A549 (cell line): ENCODE results near the gene RNPS1. TPM values are rescaled to one million over a fixed set of nuclear protein-coding genes. Genes with fewer than 3 reads are reported as not detected.

ENCODE experiments used
- ATAC-seq, 2 experiments: fragments of 200-7000 bp in 1 of 2; fragments of >200 bp in 1 of 2; cut with Nextera tagmentation in 1 of 2; cut with Tn5 transposase in 1 of 2; 3 replicates each; pipeline versions ENCODE4 v1.8.0 to v1.9.1; 2018 to 2020; ENCODE audit warnings: mild to moderate bottlenecking in 1 of 2, moderate library complexity in 1 of 2
- CTCF ChIA-PET: fragments of 300-600 bp; sonication (Branson Sonifier 250); formaldehyde crosslinking; extraction: SDS; loops from one replicate; lab custom pipeline; 2021; ENCODE audit warnings: antibody characterized with exemption, inconsistent platforms; lab: Yijun Ruan, JAX
- POLR2A ChIA-PET: fragments of 350-600 bp; formaldehyde crosslinking; extraction: SDS; loops from one replicate; lab custom pipeline; 2021; ENCODE audit warnings: antibody characterized with exemption, inconsistent platforms; lab: Yijun Ruan, JAX
- DNase-seq, 2 experiments: peaks; one replicate each; pipeline versions ENCODE4 v3.0.0 to v3.0.0-alpha.2; 2011 to 2016; ENCODE audit warnings: low read depth in 1 of 2, low spot score in 1 of 2
- FAIRE-seq: peaks from 2 replicates; lab custom pipeline; 2011; peaks lifted over from hg19 to GRCh38; lab: Jason Lieb, UNC
- H3K27ac ChIP-seq, 2 experiments: fragments of >200 bp; sonication (Bioruptor Twin); formaldehyde crosslinking; 3 replicates each; pipeline ENCODE4 v1.5.1; 2016 to 2017
- H3K4me1 ChIP-seq: fragments of >200 bp; sonication (Bioruptor Twin); formaldehyde crosslinking; 3 replicates; pipeline ENCODE4 v1.6.1; 2016
- H3K4me2 ChIP-seq: fragments of >200 bp; sonication (Bioruptor Twin); formaldehyde crosslinking; 3 replicates; pipeline ENCODE4 v1.6.1; 2016
- H3K4me3 ChIP-seq: fragments of >200 bp; sonication (Bioruptor Twin); formaldehyde crosslinking; 3 replicates; pipeline ENCODE4 v1.5.1; 2016
- H3K9me3 ChIP-seq: fragments of >200 bp; sonication (Bioruptor Twin); formaldehyde crosslinking; 3 replicates; pipeline ENCODE4 v1.6.1; 2016
- BHLHE40 ChIP-seq: IDR thresholded peaks from 2 replicates; pipeline ENCODE4 v1.6.1; 2012; ENCODE audit warnings: low read depth, low read length, inconsistent platforms
- CBX2 ChIP-seq: fragments of 200-600 bp; sonication (generic); IDR thresholded peaks from 2 replicates; pipeline ENCODE4 v1.6.1; 2016; ENCODE audit warnings: low read depth, mild to moderate bottlenecking, borderline replicate concordance
- E2F6 ChIP-seq: IDR thresholded peaks from 2 replicates; pipeline ENCODE4 v1.6.1; 2012; ENCODE audit warnings: low read depth, borderline replicate concordance
- EHF ChIP-seq: fragments of 250-450 bp; sonication (Bioruptor Pico); IDR thresholded peaks from 2 replicates; pipeline ENCODE4 v1.5.0; 2020; ENCODE audit warnings: mild to moderate bottlenecking
- EP300 ChIP-seq, 2 experiments: fragments of >200 bp; sonication (Bioruptor Twin); formaldehyde crosslinking; IDR thresholded peaks; 2 replicates in 1 of 2; 3 replicates in 1 of 2; pipeline ENCODE4 v1.6.1; 2016 to 2017
- ESRRA ChIP-seq: fragments of 150-350 bp; IDR thresholded peaks from 2 replicates; pipeline ENCODE4 v1.6.1; 2014; ENCODE audit warnings: mild to moderate bottlenecking, low read length, borderline replicate concordance
- FOSB ChIP-seq: fragments of 250-450 bp; sonication (Bioruptor Pico); IDR thresholded peaks from 2 replicates; pipeline ENCODE4 v1.5.0; 2020; ENCODE audit warnings: mild to moderate bottlenecking, moderate library complexity
- HOXA7 ChIP-seq: fragments of 250-450 bp; sonication (Bioruptor Pico); IDR thresholded peaks from 2 replicates; pipeline ENCODE4 v1.5.0; 2020; ENCODE audit warnings: mild to moderate bottlenecking, moderate library complexity
- HOXB13 ChIP-seq: fragments of 250-450 bp; sonication (Bioruptor Pico); IDR thresholded peaks from 2 replicates; pipeline ENCODE4 v1.5.0; 2020; ENCODE audit warnings: low read depth, mild to moderate bottlenecking, moderate library complexity
- HOXB5 ChIP-seq: fragments of 250-450 bp; sonication (Bioruptor Pico); IDR thresholded peaks from 2 replicates; pipeline ENCODE4 v1.5.0; 2020; ENCODE audit warnings: mild to moderate bottlenecking, moderate library complexity
- JUN ChIP-seq, 2 experiments: fragments of >200 bp; sonication (Bioruptor Twin); formaldehyde crosslinking; IDR thresholded peaks; 2 replicates in 1 of 2; 3 replicates in 1 of 2; pipeline ENCODE4 v1.6.1; 2016 to 2017
- KDM1A ChIP-seq: fragments of 200-600 bp; sonication (generic); IDR thresholded peaks from 2 replicates; pipeline ENCODE4 v1.6.1; 2016; ENCODE audit warnings: low read depth, mild to moderate bottlenecking
- MAFK ChIP-seq: fragments of 450-650 bp; IDR thresholded peaks from 2 replicates; pipeline ENCODE4 v1.6.1; 2014; ENCODE audit not compliant: partially characterized antibody
- NFE2L2 ChIP-seq: fragments of 150-350 bp; conservative IDR thresholded peaks from 2 replicates; pipeline ENCODE4 v1.6.1; 2014; ENCODE audit warnings: low read length
- NR3C1 ChIP-seq: fragments of >200 bp; sonication (Bioruptor Twin); formaldehyde crosslinking; IDR thresholded peaks from 3 replicates; pipeline ENCODE4 v1.6.1; 2017
- PHF8 ChIP-seq: fragments of 200-600 bp; sonication (generic); IDR thresholded peaks from 2 replicates; pipeline ENCODE4 v1.6.1; 2016; ENCODE audit warnings: low read depth, mild to moderate bottlenecking, antibody characterized with exemption, moderate library complexity, borderline replicate concordance
- POLR2AphosphoS2 ChIP-seq: conservative IDR thresholded peaks from 2 replicates; pipeline ENCODE4 v1.6.1; 2012; ENCODE audit warnings: low read length, improper control_type of control experiment, inconsistent platforms
- RARB ChIP-seq: fragments of 250-450 bp; sonication (Bioruptor Pico); IDR thresholded peaks from 2 replicates; pipeline ENCODE4 v1.8.0; 2021; ENCODE audit warnings: mild to moderate bottlenecking, moderate library complexity
- RNF2 ChIP-seq: fragments of 200-600 bp; sonication (generic); IDR thresholded peaks from 2 replicates; pipeline ENCODE4 v1.6.1; 2016; ENCODE audit warnings: low read depth, mild to moderate bottlenecking, antibody characterized with exemption, moderate library complexity, borderline replicate concordance
- USF2 ChIP-seq: fragments of 450-650 bp; IDR thresholded peaks from 2 replicates; pipeline ENCODE4 v1.6.1; 2014; ENCODE audit warnings: antibody characterized with exemption
- ZFP36 ChIP-seq: fragments of 450-650 bp; IDR thresholded peaks from 2 replicates; pipeline ENCODE4 v1.6.1; 2014; ENCODE audit warnings: borderline replicate concordance; ENCODE audit not compliant: partially characterized antibody
- ZSCAN20 ChIP-seq: fragments of 250-450 bp; sonication (Bioruptor Pico); IDR thresholded peaks from 2 replicates; pipeline ENCODE4 v1.8.0; 2022; ENCODE audit warnings: mild to moderate bottlenecking, moderate library complexity
- WGBS: methylation state at CpG from one replicate; pipeline ENCODE4 v1.1.6; 2017; ENCODE audit errors: missing lambda C conversion rate; 5-methylcytosine and 5-hydroxymethylcytosine counted together
- polyA plus RNA-seq, 4 experiments: library from polyadenylated mRNA; depleted of rRNA in 3 of 4; stranded (reverse); fragments of >200 nt; fragmentation: RNase III in 1 of 4; extraction: RNeasy Plus Mini Kit Qiagen cat#74134 plus additional on column Dnase treatment in 1 of 4; gene quantifications; 2 replicates in 3 of 4; 3 replicates in 1 of 4; pipeline ENCODE4 v1.2.3, GENCODE V29; 2011 to 2017
- TF ChIP-seq, protein P1 (sequence below): fragments of 200-600 bp; sonication (generic); IDR thresholded peaks from 2 replicates; pipeline ENCODE4 v1.6.1; 2016; ENCODE audit warnings: antibody characterized with exemption, mild to moderate bottlenecking, moderate library complexity
- TF ChIP-seq, protein P2 (sequence below): fragments of >200 bp; sonication (Bioruptor Twin); formaldehyde crosslinking; IDR thresholded peaks from 3 replicates; pipeline ENCODE4 v1.6.1; 2016
- TF ChIP-seq, protein P3 (sequence below): fragments of 250-450 bp; sonication (Bioruptor Pico); IDR thresholded peaks from 2 replicates; pipeline ENCODE4 v1.5.0; 2020; ENCODE audit warnings: low read depth, mild to moderate bottlenecking, moderate library complexity
- TF ChIP-seq, protein P4 (sequence below): IDR thresholded peaks from 2 replicates; pipeline ENCODE4 v1.6.1; 2012

The RNPS1 gene
- polyA plus RNA-seq, 2 of the 4 experiments (the other 2 are of a cell fraction): 183 to 200 TPM

DNA sequence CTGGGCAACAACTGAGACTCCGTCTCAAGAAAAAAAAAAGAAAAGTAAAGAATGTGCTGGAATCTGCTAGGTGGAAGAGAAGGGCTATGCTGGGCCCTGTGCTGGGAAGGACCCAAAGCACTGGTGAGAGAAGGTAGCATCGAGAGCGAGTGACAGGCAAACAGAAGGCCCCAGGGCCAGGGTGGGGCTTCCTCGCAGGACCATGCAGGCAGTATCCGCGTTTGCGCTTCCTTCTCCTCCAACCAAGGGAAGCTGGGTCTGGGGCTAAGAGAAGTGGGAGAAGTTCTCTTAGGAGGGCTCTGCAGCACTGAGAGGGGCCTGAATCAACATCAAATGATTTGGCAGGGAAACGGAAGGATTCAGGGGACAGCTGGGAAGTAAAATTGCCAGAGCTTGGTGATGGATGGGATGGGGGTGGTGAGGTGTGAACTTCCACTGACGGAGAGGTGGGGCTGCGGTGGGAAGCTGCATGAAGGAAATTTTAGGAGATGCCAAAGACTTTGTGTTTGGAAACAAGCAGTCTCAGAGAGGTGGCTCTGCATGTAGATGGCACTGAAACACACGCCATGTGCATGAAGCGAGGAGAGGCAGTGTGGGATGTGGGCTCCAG is 11.3 kb downstream of the RNPS1 start:
- ChIA-PET POLR2A (no interaction called here), CTCF (interaction anchor here (1.0 to 1.6 kb wide), 4 partner anchors 14 to 157 kb away, joined by 3 to 7 read pairs (median 3); no protein-coding TSS in a partner anchor)
- ATAC-seq (no peak), DNase-seq (no peak), FAIRE-seq (no peak)
- no peak overlapping the region for H3K4me2 ChIP-seq
- peaks cover 14% of the 10 kb centered on the region for H3K4me1 ChIP-seq
- H3K27ac ChIP-seq: no peak overlapping the region
- WGBS: 91% methylated on average over 12 of the region's 12 CpGs
- H3K4me3 ChIP-seq: no peak overlapping the region
- no peaks in the 10 kb centered on the region for H3K9me3 ChIP-seq
- TF ChIP-seq EHF (CRISPR knock-in tag) (no peak), EP300 (IDR thresholded peaks at IDR 0.05) (no peak), USF2 (no peak), RNF2 (no peak), FOSB (CRISPR knock-in tag) (no peak), E2F6 (no peak), HOXB13 (CRISPR knock-in tag) (no peak), POLR2AphosphoS2 (no peak), RARB (CRISPR knock-in tag) (no peak), PHF8 (no peak), KDM1A (no peak), ZSCAN20 (CRISPR knock-in tag) (no peak)
- TF ChIP-seq, all 56 proteins: peak for 0

GRCh38 chr16:2253293-2253692 is 14.6 kb downstream of the RNPS1 start:
- H3K4me2 ChIP-seq: no peak overlapping the region
- DNase-seq: no peak
- CTCF ChIA-PET: interaction anchor here (0.8 to 3.5 kb wide), 3 partner anchors 10 to 57 kb away, joined by 3 to 33 read pairs (median 21); partner anchors contain the start of gene CASKIN1
- no peak overlapping the region for H3K4me3 ChIP-seq
- TF ChIP-seq ZSCAN20 (CRISPR knock-in tag) (no peak), MAFK (no peak), RARB (CRISPR knock-in tag) (no peak), BHLHE40 (no peak)
- no peak overlapping the region for H3K27ac ChIP-seq
- POLR2A ChIA-PET: interaction anchor here (3.9 to 4.9 kb wide), 2 partner anchors 9 to 98 kb away, joined by 15 to 25 read pairs; partner anchors contain the start of gene TRAF7
- no peak for ATAC-seq
- FAIRE-seq: no peak
- H3K9me3 ChIP-seq: no peaks in the 10 kb centered on the region
- H3K4me1 ChIP-seq: peaks cover 20% of the 10 kb centered on the region
- WGBS: 82% methylated on average over 10 of the region's 11 CpGs

DNA sequence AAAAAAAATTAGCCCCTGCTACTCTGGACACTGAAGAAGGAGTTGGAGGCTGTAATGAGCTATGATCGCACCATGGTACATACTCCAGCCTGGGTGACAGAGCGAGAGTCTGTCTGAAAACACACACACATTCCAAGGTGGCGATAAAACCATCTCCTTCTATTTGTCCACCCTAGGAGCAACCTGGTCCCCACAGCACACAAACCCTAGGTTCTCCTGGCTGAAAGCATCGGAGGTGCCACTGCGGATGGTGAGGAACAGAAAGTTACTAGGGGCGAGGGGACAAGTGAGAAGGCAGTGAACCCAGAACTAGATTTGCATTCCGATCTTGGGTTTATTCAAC is 15.1 kb downstream of the RNPS1 start:
- POLR2A ChIA-PET: interaction anchor here (0.5 to 4.9 kb wide), 7 partner anchors 10 to 97 kb away, joined by 3 to 25 read pairs (median 9); partner anchors contain the start of genes PGP, RNPS1 and TRAF7
- H3K4me3 ChIP-seq: no peak overlapping the region
- ATAC-seq (no peak), DNase-seq (no peak), FAIRE-seq (no peak)
- H3K4me1 ChIP-seq: peaks cover 20% of the 10 kb centered on the region
- 89% methylated on average over 7 of the region's 7 CpGs for WGBS
- no peaks in the 10 kb centered on the region for H3K9me3 ChIP-seq
- H3K27ac ChIP-seq: peak overlapping the region in 1 of 2 experiments; percentile 96; a peak in 3 of 6 replicates
- CTCF ChIA-PET: interaction anchor here (1.2 to 3.5 kb wide), 5 partner anchors 11 to 249 kb away, joined by 3 to 33 read pairs (median 8); partner anchors contain the start of gene CASKIN1
- H3K4me2 ChIP-seq: no peak overlapping the region; the same call in 2 of the 3 replicates
- TF ChIP-seq NFE2L2: no peak
- TF ChIP-seq NR3C1: no peak
- TF ChIP-seq HOXB5 (CRISPR knock-in tag): no peak
- TF ChIP-seq CBX2: no peak
- TF ChIP-seq, protein P1, sequence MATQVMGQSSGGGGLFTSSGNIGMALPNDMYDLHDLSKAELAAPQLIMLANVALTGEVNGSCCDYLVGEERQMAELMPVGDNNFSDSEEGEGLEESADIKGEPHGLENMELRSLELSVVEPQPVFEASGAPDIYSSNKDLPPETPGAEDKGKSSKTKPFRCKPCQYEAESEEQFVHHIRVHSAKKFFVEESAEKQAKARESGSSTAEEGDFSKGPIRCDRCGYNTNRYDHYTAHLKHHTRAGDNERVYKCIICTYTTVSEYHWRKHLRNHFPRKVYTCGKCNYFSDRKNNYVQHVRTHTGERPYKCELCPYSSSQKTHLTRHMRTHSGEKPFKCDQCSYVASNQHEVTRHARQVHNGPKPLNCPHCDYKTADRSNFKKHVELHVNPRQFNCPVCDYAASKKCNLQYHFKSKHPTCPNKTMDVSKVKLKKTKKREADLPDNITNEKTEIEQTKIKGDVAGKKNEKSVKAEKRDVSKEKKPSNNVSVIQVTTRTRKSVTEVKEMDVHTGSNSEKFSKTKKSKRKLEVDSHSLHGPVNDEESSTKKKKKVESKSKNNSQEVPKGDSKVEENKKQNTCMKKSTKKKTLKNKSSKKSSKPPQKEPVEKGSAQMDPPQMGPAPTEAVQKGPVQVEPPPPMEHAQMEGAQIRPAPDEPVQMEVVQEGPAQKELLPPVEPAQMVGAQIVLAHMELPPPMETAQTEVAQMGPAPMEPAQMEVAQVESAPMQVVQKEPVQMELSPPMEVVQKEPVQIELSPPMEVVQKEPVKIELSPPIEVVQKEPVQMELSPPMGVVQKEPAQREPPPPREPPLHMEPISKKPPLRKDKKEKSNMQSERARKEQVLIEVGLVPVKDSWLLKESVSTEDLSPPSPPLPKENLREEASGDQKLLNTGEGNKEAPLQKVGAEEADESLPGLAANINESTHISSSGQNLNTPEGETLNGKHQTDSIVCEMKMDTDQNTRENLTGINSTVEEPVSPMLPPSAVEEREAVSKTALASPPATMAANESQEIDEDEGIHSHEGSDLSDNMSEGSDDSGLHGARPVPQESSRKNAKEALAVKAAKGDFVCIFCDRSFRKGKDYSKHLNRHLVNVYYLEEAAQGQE: no peak
- TF ChIP-seq ZFP36: no peak
- TF ChIP-seq, protein P2, sequence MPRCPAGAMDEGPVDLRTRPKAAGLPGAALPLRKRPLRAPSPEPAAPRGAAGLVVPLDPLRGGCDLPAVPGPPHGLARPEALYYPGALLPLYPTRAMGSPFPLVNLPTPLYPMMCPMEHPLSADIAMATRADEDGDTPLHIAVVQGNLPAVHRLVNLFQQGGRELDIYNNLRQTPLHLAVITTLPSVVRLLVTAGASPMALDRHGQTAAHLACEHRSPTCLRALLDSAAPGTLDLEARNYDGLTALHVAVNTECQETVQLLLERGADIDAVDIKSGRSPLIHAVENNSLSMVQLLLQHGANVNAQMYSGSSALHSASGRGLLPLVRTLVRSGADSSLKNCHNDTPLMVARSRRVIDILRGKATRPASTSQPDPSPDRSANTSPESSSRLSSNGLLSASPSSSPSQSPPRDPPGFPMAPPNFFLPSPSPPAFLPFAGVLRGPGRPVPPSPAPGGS: no peak
- TF ChIP-seq HOXA7 (CRISPR knock-in tag): no peak
- no peak for TF ChIP-seq RNF2
- TF ChIP-seq, protein P3, sequence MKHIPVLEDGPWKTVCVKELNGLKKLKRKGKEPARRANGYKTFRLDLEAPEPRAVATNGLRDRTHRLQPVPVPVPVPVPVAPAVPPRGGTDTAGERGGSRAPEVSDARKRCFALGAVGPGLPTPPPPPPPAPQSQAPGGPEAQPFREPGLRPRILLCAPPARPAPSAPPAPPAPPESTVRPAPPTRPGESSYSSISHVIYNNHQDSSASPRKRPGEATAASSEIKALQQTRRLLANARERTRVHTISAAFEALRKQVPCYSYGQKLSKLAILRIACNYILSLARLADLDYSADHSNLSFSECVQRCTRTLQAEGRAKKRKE: no peak
- no peak for TF ChIP-seq JUN (IDR thresholded peaks at IDR 0.05)
- TF ChIP-seq, protein P4, sequence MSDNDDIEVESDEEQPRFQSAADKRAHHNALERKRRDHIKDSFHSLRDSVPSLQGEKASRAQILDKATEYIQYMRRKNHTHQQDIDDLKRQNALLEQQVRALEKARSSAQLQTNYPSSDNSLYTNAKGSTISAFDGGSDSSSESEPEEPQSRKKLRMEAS: no peak
- TF ChIP-seq EHF (CRISPR knock-in tag): no peak
- no peak for TF ChIP-seq ESRRA
